ENCODE measurements around the gene IRX6.

Gene IRX6

DNA sequence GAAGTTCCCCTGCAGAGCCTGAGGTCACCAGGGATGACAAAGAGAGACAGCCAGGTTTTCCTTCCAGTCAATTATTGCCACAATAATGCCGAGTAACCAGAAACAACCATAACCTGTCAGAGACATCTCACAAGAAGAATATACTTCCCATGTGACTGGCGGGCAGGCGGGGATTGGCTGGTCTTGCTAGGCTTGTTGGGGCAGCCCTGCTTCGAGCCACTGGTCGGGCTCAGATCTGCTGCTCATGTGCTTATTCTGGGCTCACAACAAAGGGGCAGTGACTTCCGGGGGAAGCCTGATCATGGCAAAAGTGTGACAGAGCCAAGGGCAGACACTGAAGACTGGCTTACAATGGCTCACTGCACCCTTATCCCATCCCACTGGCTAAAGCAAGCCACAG, 48.1 kb upstream of the IRX6 start:
- Histone ChIP-seq H3K9me3 (ENCODE audit: insufficient read depth, low read length, severe bottlenecking) (no peaks in the 10 kb centered on the region), H3K36me3 (ENCODE audit: insufficient read depth, low read length) (no peaks in the 10 kb centered on the region), H2AFZ (ENCODE audit: low read depth, low read length) (no peak overlapping the region), H3K9ac (ENCODE audit: low read depth, low read length) (no peak overlapping the region), H3K4me1 (ENCODE audit: insufficient read depth, low read length) (no peaks in the 10 kb centered on the region), H3K27me3 (ENCODE audit: insufficient read depth, low read length, poor library complexity) (peaks cover 10% of the 10 kb centered on the region), H3K4me3 (ENCODE audit: low read depth in 1 of 2, low read length in 2 of 2) (no peak overlapping the region), H3K4me2 (ENCODE audit: insufficient read depth, low read length) (no peak overlapping the region), H4K20me1 (ENCODE audit: insufficient read depth, low read length) (no peaks in the 10 kb centered on the region), H3K27ac (ENCODE audit: low read length) (no peak overlapping the region), H3K79me2 (ENCODE audit: insufficient read depth, low read length) (no peaks in the 10 kb centered on the region)
- DNase-seq (no peak), ATAC-seq (ENCODE audit: insufficient read depth, low read depth) (no peak)
- TF ChIP-seq, protein P1, sequence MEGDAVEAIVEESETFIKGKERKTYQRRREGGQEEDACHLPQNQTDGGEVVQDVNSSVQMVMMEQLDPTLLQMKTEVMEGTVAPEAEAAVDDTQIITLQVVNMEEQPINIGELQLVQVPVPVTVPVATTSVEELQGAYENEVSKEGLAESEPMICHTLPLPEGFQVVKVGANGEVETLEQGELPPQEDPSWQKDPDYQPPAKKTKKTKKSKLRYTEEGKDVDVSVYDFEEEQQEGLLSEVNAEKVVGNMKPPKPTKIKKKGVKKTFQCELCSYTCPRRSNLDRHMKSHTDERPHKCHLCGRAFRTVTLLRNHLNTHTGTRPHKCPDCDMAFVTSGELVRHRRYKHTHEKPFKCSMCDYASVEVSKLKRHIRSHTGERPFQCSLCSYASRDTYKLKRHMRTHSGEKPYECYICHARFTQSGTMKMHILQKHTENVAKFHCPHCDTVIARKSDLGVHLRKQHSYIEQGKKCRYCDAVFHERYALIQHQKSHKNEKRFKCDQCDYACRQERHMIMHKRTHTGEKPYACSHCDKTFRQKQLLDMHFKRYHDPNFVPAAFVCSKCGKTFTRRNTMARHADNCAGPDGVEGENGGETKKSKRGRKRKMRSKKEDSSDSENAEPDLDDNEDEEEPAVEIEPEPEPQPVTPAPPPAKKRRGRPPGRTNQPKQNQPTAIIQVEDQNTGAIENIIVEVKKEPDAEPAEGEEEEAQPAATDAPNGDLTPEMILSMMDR (IDR thresholded peaks at IDR 0.05; ENCODE audit: borderline replicate concordance, extremely low read depth, low read length, poor library complexity, severe bottlenecking): no peak
- no peak for TF ChIP-seq EZH2 (IDR thresholded peaks at IDR 0.05; ENCODE audit: borderline replicate concordance, low read depth, low read length, severe bottlenecking)

DNA sequence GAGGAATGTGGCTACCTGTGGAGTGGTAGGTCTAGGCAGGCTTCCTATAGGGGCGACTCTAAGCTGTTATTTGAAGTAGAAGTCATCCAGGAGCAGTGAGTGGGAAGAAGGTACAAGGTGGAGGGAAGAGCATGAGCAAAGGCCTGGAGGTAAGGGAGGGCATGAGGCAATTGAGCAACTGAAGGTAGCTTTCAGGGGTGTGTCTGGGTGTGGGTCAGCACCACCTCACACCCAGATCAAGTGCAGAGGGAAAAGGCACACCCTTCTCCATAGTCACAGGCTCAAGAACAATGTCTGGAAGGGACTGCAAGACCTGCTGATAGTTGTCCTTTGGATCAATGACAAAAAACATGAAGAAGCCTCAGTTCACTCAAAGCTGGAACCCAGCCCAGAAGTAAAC, 46.5 kb upstream of the IRX6 start:
- no peak overlapping the region for H2AFZ ChIP-seq (ENCODE audit: low read depth, low read length)
- H4K20me1 ChIP-seq (ENCODE audit: insufficient read depth, low read length): no peaks in the 10 kb centered on the region
- no peak overlapping the region for H3K9ac ChIP-seq (ENCODE audit: low read depth, low read length)
- TF ChIP-seq EZH2 (IDR thresholded peaks at IDR 0.05; ENCODE audit: borderline replicate concordance, low read depth, low read length, severe bottlenecking): no peak
- TF ChIP-seq, protein P1 (IDR thresholded peaks at IDR 0.05; ENCODE audit: borderline replicate concordance, extremely low read depth, low read length, poor library complexity, severe bottlenecking): no peak
- no peaks in the 10 kb centered on the region for H3K79me2 ChIP-seq (ENCODE audit: insufficient read depth, low read length)
- H3K9me3 ChIP-seq (ENCODE audit: insufficient read depth, low read length, severe bottlenecking): no peaks in the 10 kb centered on the region
- peaks cover 11% of the 10 kb centered on the region for H3K27me3 ChIP-seq (ENCODE audit: insufficient read depth, low read length, poor library complexity)
- H3K36me3 ChIP-seq (ENCODE audit: insufficient read depth, low read length): no peaks in the 10 kb centered on the region
- ATAC-seq (ENCODE audit: insufficient read depth, low read depth) (no peak), DNase-seq (no peak)
- H3K4me1 ChIP-seq (ENCODE audit: insufficient read depth, low read length): no peaks in the 10 kb centered on the region
- H3K27ac ChIP-seq (ENCODE audit: low read length): no peak overlapping the region
- H3K4me3 ChIP-seq (ENCODE audit: low read depth in 1 of 2, low read length in 2 of 2): no peak overlapping the region
- H3K4me2 ChIP-seq (ENCODE audit: insufficient read depth, low read length): no peak overlapping the region

DNA sequence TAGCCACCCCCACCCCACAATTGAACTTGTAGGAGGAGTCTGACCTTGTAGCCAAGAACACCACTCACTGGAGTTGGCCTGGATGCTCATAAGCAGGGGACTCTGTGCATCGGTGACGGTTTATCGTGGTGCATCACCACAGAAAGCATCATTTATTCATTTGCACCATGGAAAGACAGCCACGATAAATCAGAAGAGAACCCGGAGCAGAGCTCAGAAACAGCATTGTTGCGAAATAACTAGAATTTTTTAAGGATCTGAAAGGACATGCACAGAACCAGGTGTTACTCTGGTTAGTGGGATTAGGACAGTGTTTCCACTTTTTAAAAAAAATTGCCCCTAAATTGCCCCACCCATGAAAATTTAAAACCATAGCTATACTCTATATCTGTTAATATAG, 44.4 kb upstream of the IRX6 start:
- Histone ChIP-seq H3K9ac (ENCODE audit: low read depth, low read length) (no peak overlapping the region), H2AFZ (ENCODE audit: low read depth, low read length) (no peak overlapping the region), H3K79me2 (ENCODE audit: insufficient read depth, low read length) (no peaks in the 10 kb centered on the region), H3K27me3 (ENCODE audit: insufficient read depth, low read length, poor library complexity) (peaks cover 13% of the 10 kb centered on the region), H4K20me1 (ENCODE audit: insufficient read depth, low read length) (no peaks in the 10 kb centered on the region), H3K4me1 (ENCODE audit: insufficient read depth, low read length) (no peaks in the 10 kb centered on the region), H3K27ac (ENCODE audit: low read length) (no peak overlapping the region), H3K4me2 (ENCODE audit: insufficient read depth, low read length) (no peak overlapping the region), H3K4me3 (ENCODE audit: low read depth in 1 of 2, low read length in 2 of 2) (no peak overlapping the region), H3K9me3 (ENCODE audit: insufficient read depth, low read length, severe bottlenecking) (no peaks in the 10 kb centered on the region), H3K36me3 (ENCODE audit: insufficient read depth, low read length) (no peaks in the 10 kb centered on the region)
- ATAC-seq (ENCODE audit: insufficient read depth, low read depth) (no peak), DNase-seq (no peak)
- TF ChIP-seq, protein P1 (IDR thresholded peaks at IDR 0.05; ENCODE audit: borderline replicate concordance, extremely low read depth, low read length, poor library complexity, severe bottlenecking): no peak
- TF ChIP-seq EZH2 (IDR thresholded peaks at IDR 0.05; ENCODE audit: borderline replicate concordance, low read depth, low read length, severe bottlenecking): no peak

DNA sequence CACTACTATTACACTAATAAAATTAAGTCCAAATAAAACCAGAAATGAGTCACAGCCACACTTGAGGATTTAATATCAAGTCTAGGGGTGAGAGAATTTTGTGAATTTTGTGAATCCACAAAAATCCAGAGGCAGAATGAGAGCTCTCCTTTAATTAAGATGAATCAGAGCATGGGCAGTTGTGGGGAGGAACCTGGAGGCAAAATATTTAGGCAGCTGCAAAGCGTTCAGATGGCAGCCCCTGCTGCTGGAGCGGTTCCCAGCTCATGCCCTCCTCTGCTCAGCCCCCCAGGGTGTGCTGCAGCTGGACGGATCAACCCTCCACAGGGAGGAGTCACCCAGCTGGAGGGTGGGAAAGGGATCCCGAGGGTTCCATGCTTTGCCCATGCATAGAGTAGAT, 43.4 kb upstream of the IRX6 start:
- no peak overlapping the region for H3K9ac ChIP-seq (ENCODE audit: low read depth, low read length)
- H3K4me3 ChIP-seq (ENCODE audit: low read depth in 1 of 2, low read length in 2 of 2): no peak overlapping the region
- no peaks in the 10 kb centered on the region for H3K9me3 ChIP-seq (ENCODE audit: insufficient read depth, low read length, severe bottlenecking)
- no peak for TF ChIP-seq EZH2 (IDR thresholded peaks at IDR 0.05; ENCODE audit: borderline replicate concordance, low read depth, low read length, severe bottlenecking)
- TF ChIP-seq, protein P1 (IDR thresholded peaks at IDR 0.05; ENCODE audit: borderline replicate concordance, extremely low read depth, low read length, poor library complexity, severe bottlenecking): no peak
- H3K4me2 ChIP-seq (ENCODE audit: insufficient read depth, low read length): no peak overlapping the region
- no peaks in the 10 kb centered on the region for H3K36me3 ChIP-seq (ENCODE audit: insufficient read depth, low read length)
- ATAC-seq (ENCODE audit: insufficient read depth, low read depth) (no peak), DNase-seq (no peak)
- no peaks in the 10 kb centered on the region for H3K79me2 ChIP-seq (ENCODE audit: insufficient read depth, low read length)
- H3K4me1 ChIP-seq (ENCODE audit: insufficient read depth, low read length): no peaks in the 10 kb centered on the region
- H3K27me3 ChIP-seq (ENCODE audit: insufficient read depth, low read length, poor library complexity): peaks cover 13% of the 10 kb centered on the region
- no peaks in the 10 kb centered on the region for H4K20me1 ChIP-seq (ENCODE audit: insufficient read depth, low read length)
- H2AFZ ChIP-seq (ENCODE audit: low read depth, low read length): no peak overlapping the region
- no peak overlapping the region for H3K27ac ChIP-seq (ENCODE audit: low read length)
